ENCODE measurements around the gene TOM1L1. TPM values are rescaled to one million over a fixed set of nuclear protein-coding genes. Genes with fewer than 3 reads are reported as not detected.
A peak's percentile ranks its signal among the peaks of the same experiment; 100 is the strongest.

The TOM1L1 gene, protein sequence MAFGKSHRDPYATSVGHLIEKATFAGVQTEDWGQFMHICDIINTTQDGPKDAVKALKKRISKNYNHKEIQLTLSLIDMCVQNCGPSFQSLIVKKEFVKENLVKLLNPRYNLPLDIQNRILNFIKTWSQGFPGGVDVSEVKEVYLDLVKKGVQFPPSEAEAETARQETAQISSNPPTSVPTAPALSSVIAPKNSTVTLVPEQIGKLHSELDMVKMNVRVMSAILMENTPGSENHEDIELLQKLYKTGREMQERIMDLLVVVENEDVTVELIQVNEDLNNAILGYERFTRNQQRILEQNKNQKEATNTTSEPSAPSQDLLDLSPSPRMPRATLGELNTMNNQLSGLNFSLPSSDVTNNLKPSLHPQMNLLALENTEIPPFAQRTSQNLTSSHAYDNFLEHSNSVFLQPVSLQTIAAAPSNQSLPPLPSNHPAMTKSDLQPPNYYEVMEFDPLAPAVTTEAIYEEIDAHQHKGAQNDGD
- total RNA-seq (1 to 10 TPM; 4.0 to 6.5 (median 4.6) TPM), polyA plus RNA-seq (1 to 10 TPM; 1.1 to 3.4 (median 3.3) TPM)
- long read RNA-seq, donor 1, partial matches to known transcripts, result 1 of 2 reads
- long read RNA-seq, donor 1, other reads (novel, unspliced or antisense), result 1 of 2 reads
- long read RNA-seq, donor 2, transcript TOM1L1-220 (10 exons, 1,849 nt), result major isoform, 5 of 22 reads
- long read RNA-seq, donor 2, partial matches to known transcripts, result 1 of 22 reads
- long read RNA-seq, donor 2, other reads (novel, unspliced or antisense), result 14 of 22 reads

DNA sequence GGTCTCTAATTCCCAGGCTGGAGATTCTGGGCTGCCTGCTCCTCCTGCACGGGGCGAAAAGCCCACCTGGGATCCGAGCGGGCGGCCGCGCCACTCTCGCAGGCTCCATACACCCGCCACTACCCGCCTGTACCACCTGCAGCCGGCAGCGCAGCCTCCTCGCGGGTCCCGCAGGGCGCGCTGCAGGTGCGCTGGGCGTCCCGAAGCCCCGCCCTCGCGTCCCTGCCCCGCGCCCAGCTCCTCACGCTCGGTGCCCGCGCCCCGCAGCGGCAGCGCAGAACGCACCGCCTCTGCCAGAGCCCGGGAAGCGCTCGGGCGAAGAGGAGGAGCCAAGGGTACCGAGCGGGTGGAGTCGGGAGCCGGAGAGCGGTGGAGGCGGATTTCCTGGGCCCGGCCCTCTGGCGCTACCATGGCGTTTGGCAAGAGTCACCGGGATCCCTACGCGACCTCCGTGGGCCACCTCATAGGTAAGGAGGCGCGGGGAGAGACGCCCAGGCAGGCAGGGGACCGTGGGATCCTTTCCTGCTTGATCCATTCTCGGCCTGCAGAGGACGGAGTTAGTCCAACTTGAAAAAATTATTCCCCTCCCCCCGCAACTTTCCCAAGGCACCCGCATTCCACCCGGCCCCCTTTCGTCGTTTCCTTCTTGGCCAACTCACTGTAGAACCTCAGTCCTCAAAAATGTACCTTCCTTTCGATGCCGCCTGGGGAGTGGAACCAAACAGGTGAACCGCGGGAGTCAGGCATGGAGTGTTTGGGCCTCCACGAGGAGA lies at the start of gene TOM1L1:
TSS of gene TOM1L1 (plus strand) at position 396 of the 773 bp plus-strand sequence. CDS start at position 410, 14 bp downstream.
- peak within 1 kb of the TSS; percentile 75 for H3K4me3 ChIP-seq
- intact Hi-C loops (cut with DNase I), result no loop called here
- no peaks in the 10 kb centered on the region for H3K9me3 ChIP-seq
- no peaks in the 10 kb centered on the region for H3K27me3 ChIP-seq (ENCODE audit: insufficient read depth in 3 of 3, low read length in 2 of 3)
- DNase-seq (peak; percentile 60 to 77), ATAC-seq (peak; percentile 77 to 96 (median 94))
- H3K4me1 ChIP-seq, result no peaks in the 10 kb centered on the region
- no peaks in the 10 kb centered on the region for H3K36me3 ChIP-seq (ENCODE audit: insufficient read depth in 1 of 2, low read depth in 1 of 2)
- TF ChIP-seq, protein P1, sequence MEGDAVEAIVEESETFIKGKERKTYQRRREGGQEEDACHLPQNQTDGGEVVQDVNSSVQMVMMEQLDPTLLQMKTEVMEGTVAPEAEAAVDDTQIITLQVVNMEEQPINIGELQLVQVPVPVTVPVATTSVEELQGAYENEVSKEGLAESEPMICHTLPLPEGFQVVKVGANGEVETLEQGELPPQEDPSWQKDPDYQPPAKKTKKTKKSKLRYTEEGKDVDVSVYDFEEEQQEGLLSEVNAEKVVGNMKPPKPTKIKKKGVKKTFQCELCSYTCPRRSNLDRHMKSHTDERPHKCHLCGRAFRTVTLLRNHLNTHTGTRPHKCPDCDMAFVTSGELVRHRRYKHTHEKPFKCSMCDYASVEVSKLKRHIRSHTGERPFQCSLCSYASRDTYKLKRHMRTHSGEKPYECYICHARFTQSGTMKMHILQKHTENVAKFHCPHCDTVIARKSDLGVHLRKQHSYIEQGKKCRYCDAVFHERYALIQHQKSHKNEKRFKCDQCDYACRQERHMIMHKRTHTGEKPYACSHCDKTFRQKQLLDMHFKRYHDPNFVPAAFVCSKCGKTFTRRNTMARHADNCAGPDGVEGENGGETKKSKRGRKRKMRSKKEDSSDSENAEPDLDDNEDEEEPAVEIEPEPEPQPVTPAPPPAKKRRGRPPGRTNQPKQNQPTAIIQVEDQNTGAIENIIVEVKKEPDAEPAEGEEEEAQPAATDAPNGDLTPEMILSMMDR (IDR thresholded peaks at IDR 0.05), result no peak
- H3K27ac ChIP-seq, result no peak within 1 kb of the TSS
- 4 to 6% (median 4%) methylated on average over 57 to 67 of the region's 67 CpGs for WGBS, 3 donors

DNA sequence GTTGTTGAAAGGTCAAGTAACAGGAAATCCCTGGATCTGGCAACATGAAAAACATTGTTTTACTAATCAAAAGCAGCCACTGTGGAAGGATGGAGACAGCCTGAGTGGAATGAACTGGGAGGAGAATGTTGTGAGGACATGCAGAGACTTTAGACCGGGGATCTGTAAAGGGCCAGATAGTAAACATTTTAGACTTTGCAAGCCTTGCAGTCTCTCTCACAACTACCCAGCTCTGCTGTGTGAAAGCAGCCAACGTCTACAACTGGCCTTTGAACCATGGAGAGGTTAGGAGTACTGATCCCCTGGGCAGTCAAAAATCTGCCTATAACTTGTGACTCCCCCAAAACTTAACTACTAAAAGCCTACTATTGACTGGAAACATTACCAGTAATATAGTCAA lies 41.5 kb upstream of the TOM1L1 start:
- ATAC-seq (no peak), DNase-seq (no peak)
- Histone ChIP-seq H3K4me3 (no peak overlapping the region), H3K36me3 (ENCODE audit: insufficient read depth in 1 of 2, low read depth in 1 of 2) (no peaks in the 10 kb centered on the region), H3K27ac (no peak overlapping the region), H3K9me3 (no peaks in the 10 kb centered on the region), H3K4me1 (no peaks in the 10 kb centered on the region), H3K27me3 (ENCODE audit: insufficient read depth in 3 of 3, low read length in 2 of 3) (peaks cover 0 to 3% (median 0%) of the 10 kb centered on the region in 3 donors)
- intact Hi-C loops (cut with DNase I), result no loop called here
- TF ChIP-seq, protein P1 (IDR thresholded peaks at IDR 0.05), result no peak
- WGBS, 3 donors, result 36 to 50% (median 46%) methylated on average over 2 of the region's 2 CpGs

DNA sequence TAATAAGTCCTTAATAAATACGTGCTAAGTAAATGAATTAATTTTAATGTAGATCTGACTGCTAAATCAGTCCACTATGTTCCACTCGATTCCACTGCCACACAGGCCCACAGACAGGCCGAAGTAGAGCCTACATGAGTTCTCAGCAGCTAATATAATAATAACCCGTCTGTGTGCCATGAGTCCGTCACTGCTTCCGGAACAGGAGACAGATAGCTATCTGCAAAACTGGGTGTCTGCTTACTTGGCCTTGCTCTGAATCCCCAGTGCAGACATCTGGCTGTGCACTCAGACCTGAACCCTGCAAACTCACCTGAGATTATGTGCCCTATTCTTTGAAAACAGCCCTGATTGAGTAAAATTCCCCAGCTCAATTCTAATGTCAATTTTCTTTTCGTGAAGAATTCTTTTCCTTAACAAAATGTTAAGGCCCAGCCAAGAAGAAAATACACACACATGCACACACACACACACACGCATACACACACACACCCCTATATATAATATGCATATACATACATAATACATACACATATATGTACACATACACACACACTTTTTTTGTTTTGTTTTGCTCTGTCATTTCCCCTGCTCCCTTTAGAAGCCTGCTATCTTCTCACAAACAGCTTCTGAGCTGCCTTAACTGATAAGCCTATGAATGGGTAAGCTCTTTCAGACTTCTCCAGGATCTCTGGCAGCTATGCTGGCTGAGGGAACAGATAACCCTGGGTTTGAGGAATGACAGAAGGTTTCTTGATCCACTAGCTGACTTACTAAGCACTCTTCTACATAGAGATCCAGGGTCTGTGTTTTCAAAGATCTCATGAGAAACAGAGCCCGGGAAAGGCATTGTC lies 39.8 kb upstream of the TOM1L1 start:
- DNase-seq, result no peak

More for the DNA sequence above, 39.8 kb upstream of the TOM1L1 start:
- TF ChIP-seq, protein P1 (IDR thresholded peaks at IDR 0.05), result no peak
- Histone ChIP-seq H3K9me3 (no peaks in the 10 kb centered on the region), H3K27me3 (ENCODE audit: insufficient read depth in 3 of 3, low read length in 2 of 3) (no peaks in the 10 kb centered on the region), H3K27ac (no peak overlapping the region), H3K4me1 (no peaks in the 10 kb centered on the region), H3K36me3 (ENCODE audit: insufficient read depth in 1 of 2, low read depth in 1 of 2) (no peaks in the 10 kb centered on the region), H3K4me3 (no peak overlapping the region)
- ATAC-seq, result no peak
- 87 to 88% (median 87%) methylated on average over 9 of the region's 9 CpGs for WGBS, 3 donors
- intact Hi-C loops (cut with DNase I), result no loop called here

Data from psoas muscle (tissue), 8 donors.